GM18861 (cell line): ENCODE data around the gene TIMM17B.

Source experiments
- ATAC-seq: cut with Tn5 transposase; IDR thresholded peaks from one replicate; pipeline ENCODE4 v1.9.1; 2021; ENCODE audit not compliant: unreplicated experiment

The TIMM17B gene

GRCh38 chrX:48919360-48919841 is 21.8 kb upstream of the TIMM17B start:
- ATAC-seq, result no peak

- peak; percentile 54 for ATAC-seq
Measured at GRCh38 chrX:48918643-48919340, 21.2 kb upstream of the TIMM17B start, which contains the start of gene PIM2. Gene PIM2, minus strand, starts transcription at chrX:48919024. Its CDS starts 190 bp downstream, at chrX:48918834.

GRCh38 chrX:48918301-48918642 is 20.7 kb upstream of the TIMM17B start:
- no peak for ATAC-seq

GRCh38 chrX:48917139-48918001 is 19.8 kb upstream of the TIMM17B start:
- ATAC-seq, result no peak

- ATAC-seq, result no peak
Measured at GRCh38 chrX:48914593-48915493, 17.3 kb upstream of the TIMM17B start.

GRCh38 chrX:48913605-48914366 is 16.2 kb upstream of the TIMM17B start:
- ATAC-seq, result no peak

- peak; percentile 36 for ATAC-seq
Measured at GRCh38 chrX:48911412-48912182, 14.0 kb upstream of the TIMM17B start, which contains the start of gene SLC35A2. Gene SLC35A2, minus strand, starts transcription at chrX:48911646. Its CDS starts 10 bp downstream, at chrX:48911636.

GRCh38 chrX:48910926-48911411 is 13.4 kb upstream of the TIMM17B start:
- no peak for ATAC-seq

- no peak for ATAC-seq
Measured at GRCh38 chrX:48909703-48910294, 12.2 kb upstream of the TIMM17B start.

- ATAC-seq, result no peak
Measured at GRCh38 chrX:48908600-48908999, 11.0 kb upstream of the TIMM17B start.

GRCh38 chrX:48905090-48905790 is 7.7 kb upstream of the TIMM17B start:
- no peak for ATAC-seq

- ATAC-seq, result no peak
Measured at GRCh38 chrX:48904626-48905025, 7.1 kb upstream of the TIMM17B start.

GRCh38 chrX:48904180-48904579 is 6.6 kb upstream of the TIMM17B start:
- ATAC-seq, result no peak

GRCh38 chrX:48903290-48903689 is 5.7 kb upstream of the TIMM17B start:
- ATAC-seq, result no peak

GRCh38 chrX:48902776-48903175 is 5.2 kb upstream of the TIMM17B start:
- ATAC-seq, result no peak

- ATAC-seq, result no peak
Measured at GRCh38 chrX:48902135-48902534, 4.6 kb upstream of the TIMM17B start.

- ATAC-seq, result no peak
Measured at GRCh38 chrX:48901069-48901468, 3.5 kb upstream of the TIMM17B start.

GRCh38 chrX:48899078-48899410 is 1.5 kb upstream of the TIMM17B start:
- ATAC-seq, result no peak
